Measurements from ENCODE around the gene LRRC8D. TPM values are rescaled to one million over a fixed set of nuclear protein-coding genes. Genes with fewer than 3 reads are reported as not detected.
"Not testable (repeated sequence)": the region's sequence is repeated elsewhere in the genome, so short reads cannot be mapped to it uniquely, and the experiment has no call there.

Gene LRRC8D
- total RNA-seq, 2 experiments from 2014 or later: 14.4 to 15.0 TPM

DNA sequence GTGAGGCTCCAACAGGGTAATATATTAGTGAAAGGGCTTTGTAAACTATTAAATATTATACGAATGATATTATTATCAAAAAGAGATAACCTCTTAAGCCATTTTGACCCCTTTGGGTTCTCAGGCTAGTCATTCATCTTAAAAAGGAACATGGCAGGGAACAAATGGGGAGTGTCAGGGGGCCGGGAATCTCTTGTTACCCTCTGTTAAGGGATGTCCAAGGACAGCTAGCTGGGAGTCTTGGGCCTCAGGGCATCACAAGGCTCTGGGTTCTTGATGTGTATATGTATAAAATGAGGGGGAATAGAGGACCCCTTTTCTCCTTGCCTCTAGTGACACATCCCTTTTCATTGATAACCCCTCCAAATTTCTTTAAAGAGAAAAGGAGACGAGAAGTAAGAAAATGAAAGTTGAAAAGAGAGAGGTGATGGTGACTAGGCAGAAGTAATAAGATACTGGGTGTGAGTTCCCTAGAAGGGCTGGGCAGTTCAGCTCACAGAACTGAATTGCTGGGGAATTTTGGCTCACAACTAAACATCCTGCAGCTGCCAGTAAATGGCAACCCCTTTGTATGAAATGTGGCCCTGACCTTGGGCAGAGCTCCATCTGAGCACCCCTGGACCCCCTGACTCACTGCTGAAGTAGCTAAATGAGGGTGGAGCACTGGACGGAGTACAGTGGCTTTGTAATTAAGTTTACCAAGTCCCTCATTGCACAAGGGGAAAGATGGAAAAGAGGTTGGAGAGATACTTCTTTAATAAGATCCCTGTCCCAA lies 154.1 kb downstream of the LRRC8D start:
- Mint-ChIP-seq H3K9me3 (no peaks in the 10 kb centered on the region), H3K4me3 (no peak overlapping the region), H3K27me3 (ENCODE audit: low read depth) (no peaks in the 10 kb centered on the region), H3K27ac (no peak overlapping the region), H3K4me1 (ENCODE audit: low read depth) (no peaks in the 10 kb centered on the region), H3K36me3 (ENCODE audit: low read depth) (no peaks in the 10 kb centered on the region)
- intact Hi-C loops (cut with micrococcal nuclease): no loop called here
- CTCF ChIA-PET: interaction anchor here (1.8 kb wide), 1 partner anchor 12 kb away, joined by 8 read pairs; no protein-coding TSS in a partner anchor
- no peak for DNase-seq

DNA sequence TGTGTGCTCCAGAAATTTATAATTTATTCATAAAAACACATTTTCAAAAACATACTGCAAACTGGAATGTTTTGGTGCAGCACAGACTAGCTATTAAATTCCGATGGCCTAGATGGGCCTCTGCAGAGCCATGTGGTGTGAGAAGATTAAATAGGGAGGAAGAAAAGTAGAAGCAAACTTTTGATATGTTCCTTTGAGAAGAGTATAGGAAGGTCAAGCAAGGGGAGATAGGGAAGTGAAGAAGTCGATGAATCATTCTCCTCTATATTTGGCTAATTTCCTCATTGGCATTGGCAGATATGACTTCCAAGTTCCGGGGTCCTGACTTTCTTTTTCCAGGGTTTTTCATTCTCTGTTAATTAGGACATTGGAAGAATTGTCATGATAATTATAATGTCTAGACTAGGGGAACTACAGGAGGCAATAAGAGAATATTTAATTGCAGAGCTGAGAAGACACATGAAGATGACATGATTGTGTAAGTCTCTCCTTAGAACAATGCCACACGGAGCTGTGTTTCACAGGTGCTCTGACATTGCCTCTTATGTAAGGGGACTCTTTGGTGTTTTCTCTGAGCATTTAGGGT lies 154.8 kb downstream of the LRRC8D start:
- Mint-ChIP-seq H3K36me3 (ENCODE audit: low read depth) (no peaks in the 10 kb centered on the region), H3K27ac (no peak overlapping the region), H3K4me1 (ENCODE audit: low read depth) (no peaks in the 10 kb centered on the region), H3K4me3 (no peak overlapping the region), H3K9me3 (no peaks in the 10 kb centered on the region), H3K27me3 (ENCODE audit: low read depth) (no peaks in the 10 kb centered on the region)
- CTCF ChIA-PET: interaction anchor here (1.8 kb wide), 1 partner anchor 11 kb away, joined by 8 read pairs; no protein-coding TSS in a partner anchor
- no peak for DNase-seq
- intact Hi-C loops (cut with micrococcal nuclease): no loop called here

DNA sequence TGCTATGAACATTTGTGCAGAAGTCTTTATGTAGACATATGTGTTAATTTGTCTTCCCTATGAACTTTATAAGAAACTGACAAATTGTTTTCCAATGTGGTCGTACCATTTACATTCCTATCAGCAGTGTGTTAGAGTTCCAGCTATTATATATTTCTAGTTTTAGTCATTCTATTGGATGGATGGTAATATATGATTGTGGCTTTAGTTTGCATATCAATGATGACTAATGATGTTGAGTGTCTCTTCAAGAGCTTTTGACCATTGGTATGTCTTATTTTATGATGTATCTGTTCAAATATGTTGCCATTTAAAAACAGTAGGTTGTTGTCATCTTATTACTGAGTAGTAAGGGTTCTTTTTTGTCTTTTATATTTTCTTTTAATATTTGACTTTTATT lies 157.9 kb downstream of the LRRC8D start:
- CTCF ChIA-PET: interaction anchor here (1.1 to 1.2 kb wide), 2 partner anchors 9 to 16 kb away, joined by 3 to 4 read pairs; no protein-coding TSS in a partner anchor
- no peaks in the 10 kb centered on the region for H3K36me3 Mint-ChIP-seq (ENCODE audit: low read depth)
- H3K4me1 Mint-ChIP-seq (ENCODE audit: low read depth): no peaks in the 10 kb centered on the region
- intact Hi-C loops (cut with micrococcal nuclease): no loop called here
- H3K9me3 Mint-ChIP-seq: no peaks in the 10 kb centered on the region
- DNase-seq: no peak
- H3K4me3 Mint-ChIP-seq: no peak overlapping the region
- no peak overlapping the region for H3K27ac Mint-ChIP-seq
- H3K27me3 Mint-ChIP-seq (ENCODE audit: low read depth): no peaks in the 10 kb centered on the region

DNA sequence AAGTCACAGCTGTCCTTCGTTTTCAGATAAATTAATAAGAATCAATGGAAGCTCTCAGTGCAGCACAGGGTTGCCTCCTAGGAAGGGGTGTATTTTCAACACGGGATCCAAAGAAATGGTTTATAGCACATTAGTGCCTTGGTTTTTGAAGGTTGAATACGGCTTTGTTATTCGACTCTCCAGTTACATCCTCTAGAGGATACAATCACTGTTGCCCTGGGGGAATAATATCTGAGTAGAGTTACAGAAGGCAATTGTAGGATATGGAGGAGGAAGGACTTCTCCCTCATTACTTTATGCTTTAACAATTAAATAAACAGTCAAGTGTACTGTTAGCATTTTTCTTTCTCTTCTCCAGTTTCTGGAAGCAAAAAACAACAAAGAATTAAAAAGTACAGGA lies 159.8 kb downstream of the LRRC8D start:
- CTCF ChIA-PET: interaction anchor here (0.8 to 1.0 kb wide), 2 partner anchors 8 to 176 kb away, joined by 3 to 4 read pairs; no protein-coding TSS in a partner anchor
- DNase-seq: no peak
- Mint-ChIP-seq H3K4me3 (no peak overlapping the region), H3K9me3 (no peaks in the 10 kb centered on the region), H3K4me1 (ENCODE audit: low read depth) (no peaks in the 10 kb centered on the region), H3K36me3 (ENCODE audit: low read depth) (no peaks in the 10 kb centered on the region), H3K27me3 (ENCODE audit: low read depth) (no peaks in the 10 kb centered on the region), H3K27ac (no peak overlapping the region)
- intact Hi-C loops (cut with micrococcal nuclease): no loop called here

DNA sequence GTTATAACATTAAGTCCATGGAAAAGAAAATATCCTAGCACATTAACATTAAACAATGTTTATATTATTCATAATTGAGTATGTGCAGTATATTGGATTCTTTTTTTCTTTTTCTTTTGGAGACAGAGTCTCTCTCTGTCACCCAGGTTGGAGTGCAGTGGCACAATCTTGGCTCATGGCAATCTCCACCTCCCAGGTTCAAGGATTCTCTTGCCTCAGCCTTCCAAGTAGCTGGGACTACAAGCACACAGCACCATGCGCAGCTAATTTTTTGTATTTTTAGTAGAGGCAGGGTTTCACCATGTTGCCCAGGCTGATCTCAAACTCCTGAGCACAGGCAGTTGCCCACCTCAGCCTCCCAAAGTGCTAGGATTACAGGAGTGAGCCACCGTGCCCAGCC lies 162.0 kb downstream of the LRRC8D start:
- not testable (repeated sequence) for H3K4me1 Mint-ChIP-seq (ENCODE audit: low read depth)
- CTCF ChIA-PET: interaction anchor here (0.9 kb wide), 1 partner anchor 177 kb away, joined by 4 read pairs; no protein-coding TSS in a partner anchor

DNA sequence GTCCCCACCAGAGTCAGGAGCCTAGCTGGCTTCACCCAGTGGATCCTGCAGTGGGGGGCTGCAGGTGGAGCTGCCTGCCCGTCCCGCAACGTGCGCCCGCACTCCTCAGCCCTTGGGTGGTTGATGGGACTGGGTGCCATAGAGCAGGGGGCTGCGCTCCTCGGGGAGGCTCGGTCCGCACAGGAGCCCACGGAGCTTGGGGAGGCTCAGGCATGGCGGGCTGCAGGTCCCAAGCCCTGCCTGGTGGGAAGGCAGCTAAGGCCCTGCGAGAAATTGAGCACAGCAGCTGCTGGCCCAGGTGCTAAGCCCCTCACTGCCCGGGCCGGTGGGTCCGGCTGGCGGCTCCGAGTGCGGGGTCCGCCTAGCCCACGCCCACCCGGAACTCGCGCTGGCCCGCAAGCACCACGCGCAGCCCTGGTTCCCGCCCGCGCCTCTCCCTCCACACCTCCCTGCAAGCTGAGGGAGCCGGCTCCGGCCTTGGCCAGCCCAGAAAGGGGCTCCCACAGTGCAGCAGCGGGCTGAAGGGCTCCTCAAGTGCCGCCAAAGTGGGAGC lies 163.8 kb downstream of the LRRC8D start:
- CTCF ChIA-PET: interaction anchor here (0.9 to 6.8 kb wide), 4 partner anchors 72 to 182 kb away, joined by 3 to 52 read pairs (median 4); no protein-coding TSS in a partner anchor
- H3K27me3 Mint-ChIP-seq (ENCODE audit: low read depth); intact Hi-C loops (cut with micrococcal nuclease); H3K9me3 Mint-ChIP-seq; H3K4me1 Mint-ChIP-seq (ENCODE audit: low read depth); H3K4me3 Mint-ChIP-seq; H3K36me3 Mint-ChIP-seq (ENCODE audit: low read depth); H3K27ac Mint-ChIP-seq; DNase-seq: not testable (repeated sequence)

More for the DNA sequence above, 162.0 kb downstream of the LRRC8D start:
- H3K27me3 Mint-ChIP-seq (ENCODE audit: low read depth); intact Hi-C loops (cut with micrococcal nuclease); H3K36me3 Mint-ChIP-seq (ENCODE audit: low read depth); H3K9me3 Mint-ChIP-seq; H3K4me3 Mint-ChIP-seq; H3K27ac Mint-ChIP-seq; DNase-seq: not testable (repeated sequence)

DNA sequence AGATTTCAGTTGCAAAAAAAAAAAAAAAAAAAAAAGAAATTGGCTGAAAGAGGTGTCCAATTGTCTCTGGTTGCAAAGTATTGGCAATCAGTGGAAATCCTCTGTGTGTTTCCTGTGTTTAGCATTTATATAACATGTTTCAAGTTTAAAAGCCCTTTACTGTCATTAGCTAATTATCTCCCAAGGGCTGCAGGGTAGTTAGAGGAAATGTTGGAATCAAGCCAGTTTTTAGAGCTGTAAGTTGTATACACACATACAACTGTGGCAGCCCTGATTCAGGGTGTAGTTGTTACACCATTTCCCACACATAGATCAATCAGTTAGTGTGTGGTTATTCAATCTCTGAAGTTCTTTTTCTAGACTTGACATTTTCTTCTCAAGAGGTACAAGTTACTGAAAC lies 165.2 kb downstream of the LRRC8D start:
- Mint-ChIP-seq H3K27me3 (ENCODE audit: low read depth) (no peaks in the 10 kb centered on the region), H3K36me3 (ENCODE audit: low read depth) (no peaks in the 10 kb centered on the region), H3K4me1 (ENCODE audit: low read depth) (peaks cover under 1% of the 10 kb centered on the region), H3K9me3 (no peaks in the 10 kb centered on the region), H3K4me3 (no peak overlapping the region), H3K27ac (no peak overlapping the region)
- DNase-seq: no peak
- CTCF ChIA-PET: interaction anchor here (0.7 to 6.8 kb wide), 11 partner anchors 22 to 502 kb away, joined by 3 to 52 read pairs (median 5); no protein-coding TSS in a partner anchor
- intact Hi-C loops (cut with micrococcal nuclease): loop anchor here (2.0 kb wide), 2 partner anchors 355 to 503 kb away; no protein-coding TSS in a partner anchor

Other genes with a start within 250 kb of the LRRC8D start
- gene LRRC8C, start 187.9 kb upstream of the LRRC8D start, total RNA-seq: 10 to 100 TPM; 13.6 TPM
- 10 to 100 TPM; 17.4 to 17.9 TPM for gene ZNF326, start 174.1 kb downstream of the LRRC8D start, total RNA-seq